Measurements from ENCODE around the gene COLEC12.

COLEC12 gene

GRCh38 chr18:474416-474815 is 26.1 kb downstream of the COLEC12 start:
- Histone ChIP-seq H3F3A (ENCODE audit: insufficient read depth) (no peaks in the 10 kb centered on the region), H3K36me3 (ENCODE audit: low read length) (no peaks in the 10 kb centered on the region), H4K20me1 (ENCODE audit: low read depth, low read length) (no peaks in the 10 kb centered on the region), H3K27me3 (ENCODE audit: low read length) (no peaks in the 10 kb centered on the region), H3K4me3 (ENCODE audit: insufficient read depth, low read length, poor library complexity, severe bottlenecking) (no peak overlapping the region), H3K9me3 (ENCODE audit: insufficient read depth, low read length) (no peaks in the 10 kb centered on the region), H2AFZ (ENCODE audit: low read depth, low read length, severe bottlenecking) (no peak overlapping the region), H3K79me2 (ENCODE audit: insufficient read depth, low read length) (no peaks in the 10 kb centered on the region), H3K9ac (ENCODE audit: low read length) (no peak overlapping the region), H3K27ac (ENCODE audit: low read depth, low read length) (no peak overlapping the region), H3K9me2 (replicated peaks; ENCODE audit: insufficient read depth, low read length) (no peaks in the 10 kb centered on the region), H3K4me2 (ENCODE audit: low read depth, low read length, poor library complexity, severe bottlenecking) (no peak overlapping the region)
- TF ChIP-seq CTCF (IDR thresholded peaks at IDR 0.05; ENCODE audit: insufficient read depth, low read length, poor library complexity, severe bottlenecking) (no peak), EZH2phosphoT487 (conservative IDR thresholded peaks at IDR 0.05; ENCODE audit: low read length) (no peak)

- H4K20me1 ChIP-seq (ENCODE audit: low read depth, low read length), result no peaks in the 10 kb centered on the region
- no peaks in the 10 kb centered on the region for H3F3A ChIP-seq (ENCODE audit: insufficient read depth)
- no peak overlapping the region for H3K4me3 ChIP-seq (ENCODE audit: insufficient read depth, low read length, poor library complexity, severe bottlenecking)
- H3K9me2 ChIP-seq (replicated peaks; ENCODE audit: insufficient read depth, low read length), result no peaks in the 10 kb centered on the region
- no peak overlapping the region for H3K27ac ChIP-seq (ENCODE audit: low read depth, low read length)
- no peak overlapping the region for H2AFZ ChIP-seq (ENCODE audit: low read depth, low read length, severe bottlenecking)
- H3K27me3 ChIP-seq (ENCODE audit: low read length), result no peaks in the 10 kb centered on the region
- no peaks in the 10 kb centered on the region for H3K79me2 ChIP-seq (ENCODE audit: insufficient read depth, low read length)
- no peak overlapping the region for H3K9ac ChIP-seq (ENCODE audit: low read length)
- TF ChIP-seq EZH2phosphoT487 (conservative IDR thresholded peaks at IDR 0.05; ENCODE audit: low read length), result no peak
- no peak for TF ChIP-seq CTCF (IDR thresholded peaks at IDR 0.05; ENCODE audit: insufficient read depth, low read length, poor library complexity, severe bottlenecking)
- no peaks in the 10 kb centered on the region for H3K9me3 ChIP-seq (ENCODE audit: insufficient read depth, low read length)
- H3K4me2 ChIP-seq (ENCODE audit: low read depth, low read length, poor library complexity, severe bottlenecking), result no peak overlapping the region
- H3K36me3 ChIP-seq (ENCODE audit: low read length), result no peaks in the 10 kb centered on the region
Measured at GRCh38 chr18:473802-474201, 26.7 kb downstream of the COLEC12 start.

- H3K4me2 ChIP-seq (ENCODE audit: low read depth, low read length, poor library complexity, severe bottlenecking), result no peak overlapping the region
Measured at GRCh38 chr18:471716-472115, 28.8 kb downstream of the COLEC12 start.

More at GRCh38 chr18:471716-472115, 28.8 kb downstream of the COLEC12 start:
- H3K79me2 ChIP-seq (ENCODE audit: insufficient read depth, low read length), result no peaks in the 10 kb centered on the region
- no peak overlapping the region for H3K27ac ChIP-seq (ENCODE audit: low read depth, low read length)
- no peaks in the 10 kb centered on the region for H3F3A ChIP-seq (ENCODE audit: insufficient read depth)
- H3K27me3 ChIP-seq (ENCODE audit: low read length), result no peaks in the 10 kb centered on the region
- no peak overlapping the region for H2AFZ ChIP-seq (ENCODE audit: low read depth, low read length, severe bottlenecking)
- no peaks in the 10 kb centered on the region for H3K9me3 ChIP-seq (ENCODE audit: insufficient read depth, low read length)
- H3K9ac ChIP-seq (ENCODE audit: low read length), result no peak overlapping the region
- no peak overlapping the region for H3K4me3 ChIP-seq (ENCODE audit: insufficient read depth, low read length, poor library complexity, severe bottlenecking)
- H3K9me2 ChIP-seq (replicated peaks; ENCODE audit: insufficient read depth, low read length), result no peaks in the 10 kb centered on the region
- no peaks in the 10 kb centered on the region for H3K36me3 ChIP-seq (ENCODE audit: low read length)
- no peak for TF ChIP-seq EZH2phosphoT487 (conservative IDR thresholded peaks at IDR 0.05; ENCODE audit: low read length)
- TF ChIP-seq CTCF (IDR thresholded peaks at IDR 0.05; ENCODE audit: insufficient read depth, low read length, poor library complexity, severe bottlenecking), result no peak
- no peaks in the 10 kb centered on the region for H4K20me1 ChIP-seq (ENCODE audit: low read depth, low read length)
